Left ventricle myocardium inferior (tissue), 1 donor: Measurements from ENCODE around the gene PLXNA4. TPM values are rescaled to one million over a fixed set of nuclear protein-coding genes. Genes with fewer than 3 reads are reported as not detected.

ENCODE experiments used
- DNase-seq: peaks from one replicate; pipeline ENCODE4 v3.0.0-alpha.2; 2020
- H3K27ac ChIP-seq: fragments of 200-600 bp; replicated peaks from 2 replicates; pipeline ENCODE4 v1.8.0; 2021
- H3K27me3 ChIP-seq: fragments of 200-600 bp; 2 replicates; pipeline ENCODE4 v1.8.0; 2021; ENCODE audit warnings: low read depth
- H3K36me3 ChIP-seq: fragments of 200-600 bp; 2 replicates; pipeline ENCODE4 v1.8.0; 2021
- H3K4me1 ChIP-seq: fragments of 200-600 bp; 2 replicates; pipeline ENCODE4 v1.8.0; 2021
- H3K4me3 ChIP-seq: fragments of 200-600 bp; 2 replicates; pipeline ENCODE4 v1.8.0; 2021; ENCODE audit warnings: mild to moderate bottlenecking, moderate library complexity
- H3K9me3 ChIP-seq: fragments of 200-600 bp; replicated peaks from 2 replicates; pipeline ENCODE4 v1.8.0; 2021
- intact Hi-C: fragments of 100-400 bp; cut with micrococcal nuclease; formaldehyde crosslinking; loops from one replicate; pipeline ENCODE4 v1.11.0; 2022
- total RNA-seq: library from RNA; stranded (reverse); fragmentation: NEBNext Ultra II Directional; extraction: Animal tissue kit (Norgen Biotek cat#: 25700); gene quantifications from one replicate; pipeline ENCODE4 v1.2.1, GENCODE V29; 2021
- TF ChIP-seq, protein P1 (sequence below): fragments of 200-600 bp; IDR thresholded peaks from 2 replicates; pipeline ENCODE4 v1.8.0; 2021; ENCODE audit warnings: antibody characterized with exemption, mild to moderate bottlenecking, borderline replicate concordance
- donor health status: DM: no; HTN: yes; CAD: no; lungs with severe emphysema.

Gene PLXNA4
- total RNA-seq, 1 donor from 2014 or later, result 18.1 TPM

DNA sequence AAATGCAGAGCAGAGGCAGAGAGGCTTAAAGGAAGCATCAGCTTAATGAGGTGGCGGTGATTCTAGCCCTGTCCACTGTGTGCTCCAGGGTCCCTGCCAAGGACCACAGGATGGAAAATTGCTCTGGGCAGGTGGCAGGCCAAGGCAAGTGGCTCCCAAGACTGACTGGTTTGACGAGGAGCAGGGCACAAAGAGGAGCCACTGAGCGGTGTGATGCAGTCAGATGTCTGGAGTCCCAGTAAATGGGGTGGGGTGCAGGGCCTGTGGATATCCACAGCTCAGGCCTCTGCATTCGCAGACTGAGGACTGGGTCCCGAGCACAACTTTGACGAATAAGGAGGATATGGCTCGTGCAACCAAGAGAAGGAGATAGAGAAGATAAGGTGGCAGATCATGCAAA, 385.6 kb downstream of the PLXNA4 start:
- Histone ChIP-seq H3K4me1 (no peaks in the 10 kb centered on the region), H3K36me3 (peaks cover 12% of the 10 kb centered on the region), H3K27ac (no peak overlapping the region), H3K4me3 (no peak overlapping the region), H3K9me3 (peaks cover 15% of the 10 kb centered on the region), H3K27me3 (no peaks in the 10 kb centered on the region)
- no peak for DNase-seq
- TF ChIP-seq, protein P1, sequence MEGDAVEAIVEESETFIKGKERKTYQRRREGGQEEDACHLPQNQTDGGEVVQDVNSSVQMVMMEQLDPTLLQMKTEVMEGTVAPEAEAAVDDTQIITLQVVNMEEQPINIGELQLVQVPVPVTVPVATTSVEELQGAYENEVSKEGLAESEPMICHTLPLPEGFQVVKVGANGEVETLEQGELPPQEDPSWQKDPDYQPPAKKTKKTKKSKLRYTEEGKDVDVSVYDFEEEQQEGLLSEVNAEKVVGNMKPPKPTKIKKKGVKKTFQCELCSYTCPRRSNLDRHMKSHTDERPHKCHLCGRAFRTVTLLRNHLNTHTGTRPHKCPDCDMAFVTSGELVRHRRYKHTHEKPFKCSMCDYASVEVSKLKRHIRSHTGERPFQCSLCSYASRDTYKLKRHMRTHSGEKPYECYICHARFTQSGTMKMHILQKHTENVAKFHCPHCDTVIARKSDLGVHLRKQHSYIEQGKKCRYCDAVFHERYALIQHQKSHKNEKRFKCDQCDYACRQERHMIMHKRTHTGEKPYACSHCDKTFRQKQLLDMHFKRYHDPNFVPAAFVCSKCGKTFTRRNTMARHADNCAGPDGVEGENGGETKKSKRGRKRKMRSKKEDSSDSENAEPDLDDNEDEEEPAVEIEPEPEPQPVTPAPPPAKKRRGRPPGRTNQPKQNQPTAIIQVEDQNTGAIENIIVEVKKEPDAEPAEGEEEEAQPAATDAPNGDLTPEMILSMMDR, result no peak
- intact Hi-C loops, result no loop called here

DNA sequence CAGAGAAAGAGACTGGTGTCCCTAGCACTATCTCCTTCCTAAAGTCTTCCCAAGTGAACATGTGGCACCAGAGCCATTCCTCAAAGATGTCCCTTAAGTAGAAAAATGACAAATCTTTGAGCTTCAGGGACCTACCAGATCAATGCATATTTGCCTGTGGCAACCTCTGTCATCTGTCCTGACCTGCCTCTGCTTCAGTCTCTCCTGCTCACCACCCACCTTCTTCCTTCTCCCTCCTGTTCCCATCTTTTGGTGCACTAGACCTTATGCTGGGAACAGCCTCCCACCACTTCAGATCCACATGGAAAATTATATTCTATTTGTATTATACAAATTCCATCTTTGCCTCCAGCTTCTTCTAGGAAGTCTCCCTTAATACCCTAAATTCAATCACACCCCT, 386.4 kb downstream of the PLXNA4 start:
- intact Hi-C loops, result no loop called here
- DNase-seq, result no peak
- H3K9me3 ChIP-seq, result peaks cover 15% of the 10 kb centered on the region
- H3K27me3 ChIP-seq, result no peaks in the 10 kb centered on the region
- no peaks in the 10 kb centered on the region for H3K4me1 ChIP-seq
- H3K36me3 ChIP-seq, result peaks cover 12% of the 10 kb centered on the region
- TF ChIP-seq, protein P1, result no peak
- no peak overlapping the region for H3K4me3 ChIP-seq
- H3K27ac ChIP-seq, result no peak overlapping the region

DNA sequence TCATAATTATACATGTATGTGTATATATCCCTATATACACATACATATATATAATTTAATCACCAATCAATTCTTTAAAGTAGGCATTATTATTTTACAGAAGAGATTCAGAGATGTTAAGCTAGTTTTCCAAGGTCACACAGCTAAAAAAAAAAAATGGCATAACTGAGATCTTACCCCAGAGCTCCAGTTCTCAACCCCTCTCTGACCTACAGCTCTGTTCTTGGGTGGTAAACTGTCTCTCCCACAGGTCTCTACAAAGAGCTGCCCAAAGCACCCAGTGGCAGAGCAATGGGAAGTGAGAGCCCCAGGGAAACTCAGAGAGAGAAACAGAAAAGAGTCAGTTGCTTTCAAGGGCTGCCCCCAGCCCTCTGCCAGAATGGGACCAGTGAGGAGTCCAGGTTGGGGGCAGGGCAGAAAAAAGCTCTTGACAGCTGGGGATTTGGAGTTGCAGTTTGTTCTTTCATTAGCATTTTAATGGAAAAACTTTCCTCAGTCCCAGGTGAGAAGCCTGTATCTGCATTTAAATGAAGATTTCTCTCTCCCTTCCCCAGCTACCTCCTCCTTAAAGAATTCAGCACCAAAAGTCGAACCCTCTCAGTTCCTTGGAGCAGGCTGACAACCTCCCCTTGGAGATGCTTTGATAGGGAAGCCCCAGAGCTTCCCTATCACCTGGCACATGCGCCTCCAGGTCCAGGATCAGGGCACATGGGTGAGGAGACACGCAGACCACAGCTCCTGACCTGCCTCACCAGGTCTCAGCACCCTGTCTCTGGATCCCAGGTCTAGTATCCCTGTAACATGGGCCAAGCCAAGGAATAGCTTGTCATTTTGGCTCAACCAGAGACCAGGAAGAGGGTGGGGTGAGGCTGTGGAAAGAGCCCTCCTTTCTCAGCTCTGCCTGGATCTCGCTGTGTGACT, 388.1 kb downstream of the PLXNA4 start:
- DNase-seq, result no peak
- Histone ChIP-seq H3K4me3 (no peak overlapping the region), H3K27ac (no peak overlapping the region), H3K9me3 (peaks cover 15% of the 10 kb centered on the region), H3K36me3 (peaks cover 12% of the 10 kb centered on the region), H3K27me3 (no peaks in the 10 kb centered on the region), H3K4me1 (no peaks in the 10 kb centered on the region)
- intact Hi-C loops, result no loop called here
- TF ChIP-seq, protein P1, result no peak

DNA sequence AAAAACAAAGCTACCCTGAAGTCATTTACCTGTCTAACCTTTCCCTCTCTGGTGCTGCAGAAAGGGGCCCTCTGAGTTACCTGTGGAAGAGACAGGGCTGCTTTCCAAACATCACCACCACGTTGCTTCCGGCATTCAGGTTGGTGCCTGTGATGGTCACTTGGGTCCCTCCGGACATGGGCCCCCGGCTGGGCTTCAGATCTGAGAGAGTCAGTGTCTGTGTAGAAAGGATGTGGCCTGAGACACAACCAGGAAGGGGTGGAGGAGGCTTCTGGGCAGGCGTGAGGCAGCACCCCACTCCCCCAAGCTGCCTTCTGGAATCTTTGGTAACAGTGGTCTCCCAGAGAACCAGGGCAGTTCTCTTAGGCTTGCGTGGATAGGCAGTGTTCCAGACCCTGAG, 388.9 kb downstream of the PLXNA4 start:
- Histone ChIP-seq H3K36me3 (peaks cover 12% of the 10 kb centered on the region), H3K4me1 (no peaks in the 10 kb centered on the region), H3K9me3 (peaks cover 15% of the 10 kb centered on the region), H3K27ac (no peak overlapping the region), H3K4me3 (no peak overlapping the region), H3K27me3 (no peaks in the 10 kb centered on the region)
- TF ChIP-seq, protein P1, result no peak
- intact Hi-C loops, result no loop called here
- no peak for DNase-seq

DNA sequence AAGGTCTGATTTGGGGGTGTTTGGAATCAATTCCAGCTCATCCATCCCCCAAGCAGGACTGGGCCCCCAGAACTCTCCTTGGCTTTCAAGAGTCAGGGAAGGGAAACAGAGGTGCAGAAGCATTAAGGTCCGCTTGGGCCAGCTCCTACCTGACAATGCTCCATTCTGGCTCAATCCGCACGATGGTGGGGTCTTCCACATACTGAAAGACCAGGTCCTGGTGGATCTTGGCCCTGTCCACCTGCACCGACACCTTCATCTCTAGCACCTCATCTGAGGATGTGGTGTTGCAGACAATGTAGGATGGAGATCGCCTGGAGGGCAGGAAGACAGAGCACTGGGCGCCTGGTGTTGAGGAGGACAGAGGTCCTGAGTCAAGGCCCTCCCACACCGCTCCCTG, 391.1 kb downstream of the PLXNA4 start:
- no peak overlapping the region for H3K4me3 ChIP-seq
- TF ChIP-seq, protein P1, result no peak
- intact Hi-C loops, result no loop called here

More for the DNA sequence above, 391.1 kb downstream of the PLXNA4 start:
- Histone ChIP-seq H3K36me3 (peaks cover 20% of the 10 kb centered on the region), H3K27me3 (no peaks in the 10 kb centered on the region), H3K9me3 (peaks cover 15% of the 10 kb centered on the region), H3K27ac (no peak overlapping the region), H3K4me1 (no peaks in the 10 kb centered on the region)
- no peak for DNase-seq
